GM12878 (cell line): ENCODE data around the gene UNC119. TPM values are rescaled to one million over a fixed set of nuclear protein-coding genes. Genes with fewer than 3 reads are reported as not detected.
A peak's percentile ranks its signal among the peaks of the same experiment; 100 is the strongest.

ENCODE experiments used
- BCL11A ChIP-seq: IDR thresholded peaks from 2 replicates; pipeline ENCODE4 v1.6.1; 2011; ENCODE audit warnings: low read depth, low read length
- BCL3 ChIP-seq: IDR thresholded peaks from 2 replicates; pipeline ENCODE4 v1.6.1; 2011; ENCODE audit warnings: borderline replicate concordance, low read depth, mild to moderate bottlenecking, moderate library complexity, low read length; ENCODE audit not compliant: insufficient read depth, poor library complexity, severe bottlenecking
- BMI1 ChIP-seq: fragments of 450-650 bp; IDR thresholded peaks from 2 replicates; pipeline ENCODE4 v1.6.1; 2016; ENCODE audit warnings: mild to moderate bottlenecking, moderate library complexity, borderline replicate concordance
- CHD4 ChIP-seq: fragments of 200-600 bp; sonication (generic); IDR thresholded peaks from 2 replicates; pipeline ENCODE4 v1.6.1; 2016; ENCODE audit warnings: mild to moderate bottlenecking
- E2F4 ChIP-seq: IDR thresholded peaks from 2 replicates; pipeline ENCODE4 v1.6.1; 2012; ENCODE audit warnings: low read depth, low read length, improper control_type of control experiment
- FOXM1 ChIP-seq: IDR thresholded peaks from 2 replicates; pipeline ENCODE4 v1.6.1; 2012; ENCODE audit warnings: low read depth, mild to moderate bottlenecking, inconsistent platforms, low read length, moderate library complexity
- HDAC6 ChIP-seq: fragments of 200-600 bp; sonication (generic); IDR thresholded peaks from one replicate; pipeline ENCODE4 v1.8.0; 2017; ENCODE audit warnings: antibody characterized with exemption; ENCODE audit not compliant: unreplicated experiment
- MAX ChIP-seq: IDR thresholded peaks from 2 replicates; pipeline ENCODE4 v1.6.1; 2012; ENCODE audit warnings: low read depth, low read length, improper control_type of control experiment
- MEF2B ChIP-seq: fragments of 450-650 bp; IDR thresholded peaks from 2 replicates; pipeline ENCODE4 v1.6.1; 2018; ENCODE audit warnings: mild to moderate bottlenecking, moderate library complexity; ENCODE audit not compliant: partially characterized antibody, poor library complexity, severe bottlenecking
- MTA2 ChIP-seq: fragments of 450-650 bp; IDR thresholded peaks from 2 replicates; pipeline ENCODE4 v1.6.1; 2016; ENCODE audit warnings: low read depth, mild to moderate bottlenecking, moderate library complexity
- MYC ChIP-seq: IDR thresholded peaks from 2 replicates; pipeline ENCODE4 v1.6.1; 2011; ENCODE audit warnings: mild to moderate bottlenecking, low read length, moderate library complexity, inconsistent platforms; ENCODE audit not compliant: insufficient read depth, insufficient replicate concordance, insufficient read length, severe bottlenecking
- POLR2AphosphoS5 ChIP-seq: IDR thresholded peaks from 2 replicates; pipeline ENCODE4 v1.6.1; 2011; ENCODE audit warnings: mild to moderate bottlenecking, low read length, inconsistent platforms
- POU2F2 ChIP-seq: IDR thresholded peaks from 3 replicates; pipeline ENCODE4 v1.6.1; 2011; ENCODE audit warnings: low read depth, mild to moderate bottlenecking, low read length, borderline replicate concordance
- PRDM15 ChIP-seq: fragments of 450-650 bp; formaldehyde crosslinking; IDR thresholded peaks from 2 replicates; pipeline ENCODE4 v1.4.0; 2020; ENCODE audit warnings: mild to moderate bottlenecking, moderate library complexity
- STAT3 ChIP-seq: IDR thresholded peaks from 2 replicates; pipeline ENCODE4 v1.6.1; 2011; ENCODE audit warnings: low read depth, low read length, improper control_type of control experiment
- USF2 ChIP-seq: IDR thresholded peaks from 2 replicates; pipeline ENCODE4 v1.6.1; 2011; ENCODE audit warnings: low read depth, low read length, improper control_type of control experiment, borderline replicate concordance
- YY1 ChIP-seq: IDR thresholded peaks from 2 replicates; pipeline ENCODE4 v1.6.1; 2011; ENCODE audit warnings: low read depth, mild to moderate bottlenecking, low read length
- ZBTB33 ChIP-seq: fragments of 450-650 bp; IDR thresholded peaks from 2 replicates; pipeline ENCODE4 v1.6.1; 2017; ENCODE audit warnings: mild to moderate bottlenecking
- ZNF622 ChIP-seq: fragments of 450-650 bp; IDR thresholded peaks from 2 replicates; pipeline ENCODE4 v1.6.1; 2017; ENCODE audit warnings: mild to moderate bottlenecking, inconsistent platforms
- polyA plus RNA-seq, 11 experiments: library from polyadenylated mRNA; depleted of rRNA in 4 of 11; unstranded in 6 of 11; stranded (reverse) in 5 of 11; fragments of >200 nt; fragmentation: Nextera tagmentation in 4 of 11; fragmentation: Illumina TruSeq in 1 of 11; extraction: Ambion mirVana in 4 of 11; extraction: Trizol in 1 of 11; gene quantifications; 1 replicate in 1 of 11; 2 replicates in 10 of 11; pipeline versions ENCODE4 v1.2.1 to v1.2.3, GENCODE V29; 2011 to 2016; ENCODE audit warnings: inconsistent platforms in 2 of 11, missing spikeins in 2 of 11, low read depth in 1 of 11
- total RNA-seq, 4 experiments: library from RNA; depleted of rRNA in 3 of 4; stranded (reverse); fragments of >200 nt in 3 of 4; fragmentation: Illumina TruSeq in 1 of 4; extraction: Trizol in 1 of 4; gene quantifications; 2 replicates each; pipeline versions ENCODE4 v1.2.1 to v1.2.3, GENCODE V29; 2013 to 2021

The UNC119 gene
- total and polyA plus RNA-seq, 10 of the 15 experiments (the other 5 are each of a cell fraction or from before 2014, with no cell fraction given): 2.7 to 436 (median 57.8) TPM

GRCh38 chr17:28571361-28572122, 19.1 kb upstream of the UNC119 start, which contains the start of gene PIGS (continued):
- TF ChIP-seq E2F4 (no peak), CHD4 (no peak), ZNF622 (no peak), USF2 (no peak), PRDM15 (CRISPR knock-in tag) (no peak), MAX (no peak), BCL11A (no peak), POU2F2 (peak; percentile 13; the same call in 1 of the 3 replicates), STAT3 (no peak), POLR2AphosphoS5 (peak; percentile 75), FOXM1 (no peak), BMI1 (no peak), MTA2 (peak; percentile 25; the same call in 1 of the 2 replicates), ZBTB33 (no peak), MYC (no peak), HDAC6 (no peak), MEF2B (peak; percentile 53), YY1 (peak; percentile 96), BCL3 (no peak)
